Small intestine (tissue), 7 donors: ENCODE results near the gene PCNX1. TPM values are rescaled to one million over a fixed set of nuclear protein-coding genes. Genes with fewer than 3 reads are reported as not detected.
"Not testable (repeated sequence)": the region's sequence is repeated elsewhere in the genome, so short reads cannot be mapped to it uniquely, and the experiment has no call there.

ENCODE experiments used
- DNase-seq, 2 donors: peaks; one replicate each; pipeline versions ENCODE4 v3.0.0 to v3.0.0-alpha.2; 2013
- FAIRE-seq: peaks from 2 replicates; lab custom pipeline; 2012; peaks lifted over from hg19 to GRCh38; lab: Jason Lieb, UNC
- H3K27ac ChIP-seq, 3 donors: one replicate each; pipeline ENCODE4 v1.5.1; 2013; ENCODE audit warnings: low read length in 2 of 3, mild to moderate bottlenecking in 2 of 3, control low read depth in 1 of 3, inconsistent platforms in 1 of 3, low read depth in 1 of 3, moderate library complexity in 1 of 3
- H3K27me3 ChIP-seq, 3 donors: one replicate each; pipeline ENCODE4 v1.6.1; 2013; ENCODE audit warnings: low read length in 3 of 3, inconsistent platforms in 1 of 3; ENCODE audit not compliant: control insufficient read depth in 3 of 3, insufficient read depth in 3 of 3
- H3K36me3 ChIP-seq, 3 donors: one replicate each; pipeline ENCODE4 v1.6.1; 2013; ENCODE audit warnings: low read length in 3 of 3, inconsistent platforms in 1 of 3, low read depth in 1 of 3, mild to moderate bottlenecking in 1 of 3, moderate library complexity in 1 of 3; ENCODE audit not compliant: control insufficient read depth in 3 of 3, insufficient read depth in 2 of 3
- H3K4me1 ChIP-seq, 3 donors: one replicate each; pipeline ENCODE4 v1.6.1; 2013; ENCODE audit warnings: low read length in 2 of 3, inconsistent platforms in 1 of 3, low read depth in 1 of 3, mild to moderate bottlenecking in 1 of 3, moderate library complexity in 1 of 3; ENCODE audit not compliant: control insufficient read depth in 3 of 3, insufficient read depth in 2 of 3
- H3K4me3 ChIP-seq, 3 donors: one replicate each; pipeline ENCODE4 v1.5.1; 2013; ENCODE audit warnings: low read length in 3 of 3, control low read depth in 1 of 3, inconsistent platforms in 1 of 3, low read depth in 1 of 3, mild to moderate bottlenecking in 1 of 3, moderate library complexity in 1 of 3
- H3K9me3 ChIP-seq, 2 donors: one replicate each; pipeline ENCODE4 v1.6.1; 2013; ENCODE audit warnings: low read depth in 1 of 2, low read length in 1 of 2; ENCODE audit not compliant: control insufficient read depth in 2 of 2, insufficient read depth in 1 of 2
- WGBS, 3 donors: extraction: QIAGEN DNeasy Blood & Tissue Kit; methylation state at CpG; one replicate each; pipeline ENCODE4 v1.1.7; 2013; 5-methylcytosine and 5-hydroxymethylcytosine counted together
- polyA plus RNA-seq, 4 donors: library from polyadenylated mRNA; stranded (reverse) in 3 of 4; unstranded in 1 of 4; fragments of 200-250 nt in 3 of 4; fragments of 120-200 nt in 1 of 4; gene quantifications; one replicate each; pipeline versions ENCODE4 v1.2.1 to v1.2.3, GENCODE V29; 2013
- donor health status: healthy with polysubstance abuse.
- donor health status: control.
- donor health status: control.
- donor health status: Bipolar disorder and iron deficiency.
- donor health status: healthy.

PCNX1 gene
- polyA plus RNA-seq, 4 donors, result 4.7 to 49.4 (median 6.5) TPM

DNA sequence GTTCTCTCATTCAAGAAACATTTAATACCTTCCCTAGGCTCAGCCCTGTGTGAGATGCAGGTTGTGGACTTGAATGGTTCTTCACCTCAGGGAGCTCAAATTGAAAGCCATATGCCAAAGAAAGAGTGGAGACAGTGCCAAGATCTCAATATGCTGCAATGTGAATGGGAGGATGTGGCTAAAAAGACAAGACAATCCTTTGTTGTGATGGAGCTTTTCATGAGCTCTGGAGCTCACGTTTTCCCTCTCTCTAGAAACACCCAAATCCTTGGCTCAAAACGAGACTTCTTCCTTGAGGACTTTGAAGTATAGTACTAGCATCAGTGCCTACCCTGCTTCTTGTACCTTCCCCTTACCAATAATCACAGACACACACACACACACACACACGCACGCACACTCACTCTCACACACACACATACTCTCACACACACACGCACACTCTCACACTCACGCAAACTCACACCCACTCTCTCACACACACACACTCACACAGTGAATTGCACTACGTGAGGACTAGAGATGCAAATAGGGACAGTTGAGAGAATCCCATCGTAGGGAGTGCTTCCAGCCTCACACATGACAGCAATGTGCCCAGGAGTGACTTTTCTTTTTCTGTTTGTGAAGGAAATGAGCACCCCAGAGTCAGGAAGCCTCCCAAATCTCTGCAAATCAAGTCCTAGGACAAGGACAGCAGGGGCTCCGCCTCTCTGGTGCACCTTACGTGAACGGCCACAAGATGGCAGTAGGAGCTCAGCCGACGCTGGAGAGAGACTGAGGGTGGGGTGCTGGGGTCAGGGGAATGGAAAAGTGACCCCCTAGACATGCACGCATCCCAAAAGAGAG lies 231.4 kb downstream of the PCNX1 start:
- FAIRE-seq (no peak), DNase-seq (peak; percentile 45 to 63)
- Histone ChIP-seq H3K27ac (no peak overlapping the region), H3K9me3 (peaks cover 0 to 33% of the 10 kb centered on the region in 2 donors), H3K27me3 (no peaks in the 10 kb centered on the region), H3K4me1 (peaks cover 3 to 7% (median 3%) of the 10 kb centered on the region in 3 donors), H3K36me3 (no peaks in the 10 kb centered on the region), H3K4me3 (no peak overlapping the region)
- WGBS, 3 donors, result 21 to 29% (median 23%) methylated on average over 14 of the region's 14 CpGs

GRCh38 chr14:71139294-71139946 lies 232.2 kb downstream of the PCNX1 start:
- FAIRE-seq (no peak), DNase-seq (no peak)

DNA sequence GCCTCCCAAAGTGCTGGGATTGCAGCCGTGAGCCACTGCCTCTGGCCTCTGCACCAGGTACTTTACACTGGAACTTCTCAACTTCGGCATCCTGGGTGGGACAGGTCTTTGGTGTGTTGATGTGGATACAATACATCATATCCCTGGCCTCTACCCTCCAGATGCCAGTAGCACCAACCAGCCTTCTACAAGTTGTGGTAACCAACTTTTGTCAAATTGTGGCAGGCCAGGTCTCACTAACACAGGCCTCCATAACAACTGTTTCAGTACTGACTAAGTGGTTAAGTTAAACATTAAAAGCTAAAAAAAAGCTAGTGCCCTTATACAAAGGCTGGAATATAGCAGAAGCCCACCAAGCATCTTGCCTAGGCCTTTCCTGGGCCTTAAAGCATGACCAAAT lies 232.9 kb downstream of the PCNX1 start:
- Histone ChIP-seq H3K27me3 (no peaks in the 10 kb centered on the region), H3K4me3 (no peak overlapping the region), H3K9me3 (peaks cover 0 to 33% of the 10 kb centered on the region in 2 donors), H3K27ac (no peak overlapping the region), H3K4me1 (peaks cover 3 to 8% (median 6%) of the 10 kb centered on the region in 3 donors), H3K36me3 (no peaks in the 10 kb centered on the region)
- FAIRE-seq (no peak), DNase-seq (no peak)
- WGBS, 3 donors, result 79 to 92% (median 89%) methylated on average over 2 of the region's 2 CpGs

More at GRCh38 chr14:71139294-71139946, 232.2 kb downstream of the PCNX1 start:
- 79 to 83% (median 80%) methylated on average over 31 of the region's 31 CpGs for WGBS, 3 donors
- Histone ChIP-seq H3K27me3 (no peaks in the 10 kb centered on the region), H3K36me3 (no peaks in the 10 kb centered on the region), H3K4me1 (peaks cover 3 to 8% (median 6%) of the 10 kb centered on the region in 3 donors), H3K27ac (no peak overlapping the region), H3K9me3 (peaks cover 0 to 33% of the 10 kb centered on the region in 2 donors), H3K4me3 (no peak overlapping the region)

- peaks cover 3 to 8% (median 6%) of the 10 kb centered on the region in 3 donors for H3K4me1 ChIP-seq
- H3K9me3 ChIP-seq, result peaks cover 0 to 19% of the 10 kb centered on the region in 2 donors
- no peaks in the 10 kb centered on the region for H3K27me3 ChIP-seq
- H3K36me3 ChIP-seq, result no peaks in the 10 kb centered on the region
- DNase-seq, result no peak
- WGBS, 3 donors, result 92 to 93% (median 92%) methylated on average over 4 of the region's 4 CpGs
- FAIRE-seq, result no peak
- peak overlapping the region in 1 of 3 donors; percentile 17 for H3K27ac ChIP-seq
- no peak overlapping the region for H3K4me3 ChIP-seq
These were observed 234.6 kb downstream of the PCNX1 start for GRCh38 chr14:71141701-71142374.

DNA sequence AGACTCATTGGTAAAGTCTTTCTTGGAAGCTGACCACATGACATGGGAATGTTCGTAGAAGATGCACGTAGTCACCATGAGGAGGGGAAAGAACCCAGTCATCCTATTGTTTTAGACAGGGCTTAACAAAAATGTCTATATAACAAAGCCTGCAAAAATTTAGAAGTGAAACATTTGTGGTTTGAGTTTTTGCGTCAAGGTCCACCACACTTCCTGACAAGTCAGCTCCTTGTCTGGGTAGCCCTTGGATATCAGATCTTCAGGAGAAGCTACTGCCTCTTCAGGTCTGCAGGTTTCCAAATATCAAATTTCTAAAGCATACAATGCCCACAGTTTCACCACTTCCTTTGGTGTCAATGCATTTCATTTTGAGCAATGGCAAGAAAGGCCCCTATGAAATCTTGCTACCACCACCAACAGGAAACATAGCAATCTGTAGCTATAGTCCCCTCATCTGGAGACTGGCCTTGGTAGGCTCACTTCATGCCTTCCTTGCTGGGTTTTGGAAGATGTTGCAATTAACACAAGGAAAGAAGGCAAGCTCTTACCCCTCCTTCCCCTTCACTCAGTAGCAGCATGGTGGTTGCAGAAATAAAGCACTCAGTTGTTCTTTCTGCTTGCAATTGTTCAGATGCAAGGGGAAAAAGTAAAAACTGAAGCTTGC lies 235.2 kb downstream of the PCNX1 start:
- H3K36me3 ChIP-seq, result no peaks in the 10 kb centered on the region
- H3K4me3 ChIP-seq, result no peak overlapping the region
- peaks cover 3 to 8% (median 6%) of the 10 kb centered on the region in 3 donors for H3K4me1 ChIP-seq
- DNase-seq, result peak in 1 of 2 donors; percentile 24
- peaks cover 0 to 12% of the 10 kb centered on the region in 2 donors for H3K9me3 ChIP-seq
- FAIRE-seq, result no peak
- peak overlapping the region in 2 of 3 donors; percentile 50 to 57 for H3K27ac ChIP-seq
- H3K27me3 ChIP-seq, result no peaks in the 10 kb centered on the region
- WGBS, 3 donors, result 59 to 92% (median 62%) methylated on average over 3 of the region's 3 CpGs

DNA sequence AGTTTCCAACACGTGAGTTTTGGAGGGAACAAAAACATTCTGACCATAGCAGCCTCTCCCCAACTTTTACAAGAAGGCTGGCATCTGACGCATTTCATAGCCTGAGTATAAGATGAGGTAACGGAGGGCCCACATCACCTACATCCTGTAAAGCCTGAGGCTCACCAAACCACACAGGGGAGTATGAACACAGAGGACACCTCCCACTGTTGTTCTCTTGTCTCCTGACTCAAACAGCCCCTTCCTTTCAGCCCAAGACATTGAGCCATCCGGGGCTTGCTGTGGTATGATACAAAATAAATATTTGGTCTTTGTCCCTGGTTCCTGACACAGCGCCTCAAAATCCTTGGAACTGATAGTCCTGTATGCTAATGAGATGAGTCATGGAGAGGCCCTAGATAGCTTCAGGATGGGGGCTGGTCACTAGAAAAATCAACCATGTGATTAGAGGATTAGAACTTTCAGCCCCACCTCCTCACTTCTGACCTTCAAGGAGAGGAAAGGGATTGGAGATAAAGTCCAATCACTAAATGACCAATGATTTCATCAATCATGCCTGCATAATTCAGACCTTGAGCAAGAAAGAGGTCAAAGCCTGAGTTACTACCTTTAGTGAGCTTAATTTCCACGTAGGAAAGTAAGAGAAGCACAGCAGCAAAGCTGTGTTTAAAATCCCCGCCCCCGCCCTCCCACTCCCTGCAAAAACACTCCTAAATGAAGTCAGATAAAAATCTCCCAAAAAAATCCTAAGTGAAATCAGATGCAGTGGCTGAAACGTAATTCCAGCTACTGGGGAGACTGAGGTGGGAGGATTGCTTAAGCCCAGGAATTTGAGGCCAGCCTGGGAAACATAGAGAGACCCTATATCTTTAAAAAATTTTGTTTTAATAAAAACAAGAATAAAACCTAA lies 236.4 kb downstream of the PCNX1 start:
- WGBS, 3 donors, result 54 to 69% (median 63%) methylated on average over 9 of the region's 9 CpGs
- Histone ChIP-seq H3K27me3 (no peaks in the 10 kb centered on the region), H3K4me1 (peaks cover 3 to 8% (median 6%) of the 10 kb centered on the region in 3 donors), H3K9me3 (peaks cover 0 to 11% of the 10 kb centered on the region in 2 donors), H3K36me3 (no peaks in the 10 kb centered on the region), H3K4me3 (no peak overlapping the region), H3K27ac (peak overlapping the region in 2 of 3 donors; percentile 50 to 57)
- FAIRE-seq (no peak), DNase-seq (peak; percentile 62 to 90)

GRCh38 chr14:71147335-71147734 lies 240.1 kb downstream of the PCNX1 start:
- not testable (repeated sequence) for FAIRE-seq, H3K36me3 ChIP-seq
- WGBS, 3 donors, result 91 to 97% (median 92%) methylated on average over 7 of the region's 7 CpGs

More at GRCh38 chr14:71147335-71147734, 240.1 kb downstream of the PCNX1 start:
- not testable (repeated sequence) for H3K4me3 ChIP-seq, H3K4me1 ChIP-seq, H3K27me3 ChIP-seq, DNase-seq, H3K27ac ChIP-seq
- peaks cover 0 to 40% of the 10 kb centered on the region in 2 donors for H3K9me3 ChIP-seq
